CD4-positive, alpha-beta T cell treated with Interleukin-6 at 100 ng/mL for 8 hours (primary cell): ENCODE results near the gene BNIPL.

ENCODE experiments used
- DNase-seq: peaks from one replicate; pipeline ENCODE4 v3.0.0-alpha.2; 2020; ENCODE audit warnings: mixed read lengths, low spot score

Gene BNIPL

GRCh38 chr1:151059109-151060006 lies 23.0 kb downstream of the BNIPL start, which contains the start of gene CDC42SE1:
Gene CDC42SE1, minus strand, starts transcription at chr1:151059622. Its CDS starts 3,892 bp downstream, at chr1:151055730.
- peak; percentile 80 for DNase-seq

DNA sequence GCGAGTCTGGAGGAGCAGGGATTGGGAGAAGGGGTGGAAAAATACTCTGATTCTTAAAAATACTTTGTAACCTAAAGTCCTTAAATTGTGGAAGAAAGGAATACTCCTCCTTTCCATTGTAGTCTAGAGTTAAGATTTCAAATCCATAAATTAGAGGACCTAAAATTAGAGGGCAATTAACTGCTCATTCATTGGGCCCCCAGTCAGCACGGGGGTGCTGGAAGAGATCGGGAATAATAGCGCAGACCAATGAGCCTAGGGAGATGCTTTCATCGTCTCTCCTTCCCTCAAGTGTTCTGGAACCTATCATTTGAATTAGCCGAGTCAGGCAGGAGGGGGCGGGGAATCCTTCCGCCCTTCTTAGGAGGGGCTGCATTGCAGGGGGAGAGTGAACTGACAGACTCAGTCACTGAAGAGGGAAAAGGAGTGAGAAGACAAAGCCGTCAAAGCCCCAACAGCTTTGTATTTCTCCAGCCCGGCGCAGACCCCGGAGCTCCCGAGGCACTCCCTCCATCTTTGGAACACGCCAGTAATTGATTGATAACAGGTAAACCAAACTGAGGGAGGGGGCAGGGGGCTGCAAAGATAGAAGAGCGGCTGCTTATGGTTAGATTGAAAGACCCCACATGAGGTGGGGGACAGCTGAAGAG lies 23.7 kb downstream of the BNIPL start, which contains the start of gene MLLT11:
MLLT11 (plus strand) TSS at position 391 of the 650 bp plus-strand sequence. CDS start 6,828 bp downstream, outside the sequence.
- DNase-seq: no peak

- no peak for DNase-seq
These were observed 24.5 kb downstream of the BNIPL start for GRCh38 chr1:151060657-151061421.

GRCh38 chr1:151061704-151062103 lies 25.3 kb downstream of the BNIPL start:
- no peak for DNase-seq

GRCh38 chr1:151062741-151063371 lies 26.5 kb downstream of the BNIPL start:
- no peak for DNase-seq

DNA sequence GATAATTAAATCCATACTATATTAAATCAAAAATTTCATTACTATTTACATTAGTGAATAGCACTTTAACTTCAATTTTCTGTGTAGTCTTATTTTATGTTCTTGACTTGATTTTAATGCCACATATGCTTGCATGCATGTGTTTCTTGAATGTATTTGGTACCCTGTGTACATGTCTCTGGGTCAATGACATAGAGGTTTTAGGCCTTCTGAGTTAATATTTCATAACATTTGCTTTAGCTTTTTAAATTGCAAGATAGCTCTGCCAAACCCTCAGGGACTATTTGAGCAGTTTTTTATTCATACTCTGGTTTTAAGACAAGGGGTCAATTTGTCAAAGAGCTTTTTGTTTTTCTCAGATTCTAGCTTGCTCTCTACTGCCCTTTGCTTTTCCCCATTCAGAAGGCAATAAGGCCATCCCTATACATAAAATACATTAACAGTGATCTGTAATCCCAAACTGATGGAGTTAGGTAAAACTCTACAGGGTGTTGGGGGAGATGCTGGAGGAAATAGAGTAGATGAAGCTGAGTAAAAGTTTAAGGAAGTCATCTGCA lies 28.8 kb downstream of the BNIPL start:
- no peak for DNase-seq

- no peak for DNase-seq
These were observed 30.8 kb downstream of the BNIPL start for GRCh38 chr1:151067185-151067584.

GRCh38 chr1:151069103-151069486 lies 32.7 kb downstream of the BNIPL start:
- no peak for DNase-seq

DNA sequence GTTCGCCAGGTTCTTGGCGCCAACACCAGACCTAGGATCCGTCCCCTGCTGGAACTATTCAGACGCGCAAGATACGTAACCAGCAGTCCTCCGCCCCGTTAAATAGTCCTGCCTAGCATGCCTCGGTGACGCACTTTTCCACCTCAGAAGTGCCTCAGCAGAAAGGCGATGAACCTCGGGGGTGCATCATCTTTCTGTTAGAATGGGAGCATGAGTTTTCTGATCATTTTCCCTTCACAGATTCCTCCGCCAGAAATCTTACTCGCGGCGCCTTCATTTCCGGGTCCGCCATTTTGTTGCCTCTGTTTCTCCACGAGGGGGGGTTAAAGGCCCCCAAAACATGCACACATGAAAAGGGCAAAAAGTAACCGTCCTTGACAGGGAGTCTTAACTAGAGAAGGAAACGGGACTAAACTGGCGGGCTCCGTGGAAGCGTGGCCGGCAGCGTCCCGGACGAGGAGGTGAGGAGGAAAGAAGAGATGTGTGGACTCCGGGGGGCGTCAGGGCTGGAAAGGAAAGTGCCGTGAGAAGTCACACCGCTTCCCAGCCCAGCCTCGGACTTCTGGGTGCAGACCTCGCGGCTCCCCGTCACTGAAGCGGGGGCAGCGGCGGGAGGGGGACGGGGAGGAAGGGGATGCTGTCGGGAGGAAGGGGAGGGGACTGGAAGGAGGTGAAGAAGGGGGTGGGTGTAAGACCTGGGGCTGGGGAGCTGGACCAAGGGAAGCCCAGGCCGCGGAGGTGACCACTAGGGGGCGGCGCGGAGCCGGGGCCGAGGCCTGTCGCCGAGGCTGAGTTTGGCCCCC lies 34.3 kb downstream of the BNIPL start, which contains the start of gene GABPB2:
GABPB2 (plus strand) TSS at position 288 of the 803 bp plus-strand sequence. CDS start 17,429 bp downstream, outside the sequence.
- DNase-seq: peak; percentile 86

GRCh38 chr1:151072224-151072623 lies 35.8 kb downstream of the BNIPL start:
- DNase-seq: no peak

- DNase-seq: no peak
These were observed 49.7 kb downstream of the BNIPL start for GRCh38 chr1:151085953-151086559.
